Prostate gland (tissue), 2 donors: ENCODE results near the gene ARL8A. TPM values are rescaled to one million over a fixed set of nuclear protein-coding genes. Genes with fewer than 3 reads are reported as not detected.
"Not testable (repeated sequence)": the region's sequence is repeated elsewhere in the genome, so short reads cannot be mapped to it uniquely, and the experiment has no call there.

Experiments
- DNase-seq: peaks from one replicate; pipeline ENCODE4 v3.0.0-alpha.2; 2019; ENCODE audit warnings: low spot score
- H3K27ac ChIP-seq, 2 donors: fragments of 200-600 bp; sonication (generic); 2 replicates each; pipeline ENCODE4 v1.5.1; 2017 to 2019
- H3K27me3 ChIP-seq: fragments of 200-600 bp; sonication (generic); replicated peaks from 2 replicates; pipeline ENCODE4 v1.5.1; 2019; ENCODE audit not compliant: insufficient read depth
- H3K36me3 ChIP-seq, 2 donors: fragments of 200-600 bp; sonication (generic); 1 replicate in 1 of 2; 2 replicates in 1 of 2; pipeline versions ENCODE4 v1.5.1 to v1.8.1; 2017 to 2019
- H3K4me1 ChIP-seq: fragments of 200-600 bp; sonication (generic); replicated peaks from 2 replicates; pipeline ENCODE4 v1.5.1; 2019
- H3K4me3 ChIP-seq, 2 donors: fragments of 200-600 bp; sonication (generic); 2 replicates each; pipeline ENCODE4 v1.5.1; 2017 to 2019
- H3K9me3 ChIP-seq: fragments of 200-600 bp; sonication (generic); 2 replicates; pipeline ENCODE4 v1.5.1; 2017
- CTCF ChIP-seq, 4 experiments: fragments of 200-600 bp in 2 of 4; fragments of 450-650 bp in 2 of 4; sonication (generic) in 2 of 4; IDR thresholded peaks; 1 replicate in 3 of 4; 2 replicates in 1 of 4; pipeline ENCODE4 v1.5.1; 2016 to 2019; ENCODE audit warnings: antibody characterized with exemption in 4 of 4, mild to moderate bottlenecking in 2 of 4, moderate library complexity in 2 of 4
- POLR2A ChIP-seq: fragments of 450-650 bp; IDR thresholded peaks from one replicate; pipeline ENCODE4 v1.6.1; 2016; ENCODE audit warnings: antibody characterized with exemption, mild to moderate bottlenecking
- POLR2AphosphoS5 ChIP-seq: sonication (generic); formaldehyde crosslinking; IDR thresholded peaks from one replicate; pipeline ENCODE4 v1.6.1; 2017; ENCODE audit warnings: antibody characterized with exemption
- WGBS: methylation state at CpG from one replicate; pipeline ENCODE4 v1.1.5; 2018; 5-methylcytosine and 5-hydroxymethylcytosine counted together
- intact Hi-C: fragments of 100-400 bp; cut with DNase I; formaldehyde crosslinking; loops from one replicate; pipeline ENCODE4 v1.14.2; 2022
- total RNA-seq, 2 donors: library from RNA; depleted of rRNA; stranded (reverse); fragments of >200 nt; gene quantifications; one replicate each; pipeline ENCODE4 v1.1.0, GENCODE V29; 2016

The ARL8A gene
- total RNA-seq, 2 donors from 2014 or later = 39.9 to 102 TPM

GRCh38 chr1:202186327-202186726 is 41.8 kb upstream of the ARL8A start:
- no peaks in the 10 kb centered on the region for H3K9me3 ChIP-seq
- no peak overlapping the region for H3K4me3 ChIP-seq
- H3K27ac ChIP-seq = no peak overlapping the region
- DNase-seq = no peak
- peaks cover 5% of the 10 kb centered on the region for H3K27me3 ChIP-seq
- no peaks in the 10 kb centered on the region for H3K4me1 ChIP-seq
- intact Hi-C loops = loop anchor here (5.0 kb wide), 1 partner anchor 531 kb away; no protein-coding TSS in a partner anchor
- WGBS = 88% methylated on average over 7 of the region's 7 CpGs
- no peaks in the 10 kb centered on the region for H3K36me3 ChIP-seq
- TF ChIP-seq POLR2AphosphoS5 = no peak
- TF ChIP-seq CTCF (IDR thresholded peaks at IDR 0.05) = no peak
- TF ChIP-seq POLR2A = no peak

GRCh38 chr1:202184750-202185460 is 40.4 kb upstream of the ARL8A start:
- WGBS = 27% methylated on average over 18 of the region's 19 CpGs
- no peak overlapping the region for H3K27ac ChIP-seq
- intact Hi-C loops = loop anchor here (5.0 kb wide), 1 partner anchor 532 kb away; no protein-coding TSS in a partner anchor
- H3K4me3 ChIP-seq = no peak overlapping the region
- no peaks in the 10 kb centered on the region for H3K4me1 ChIP-seq
- H3K36me3 ChIP-seq = no peaks in the 10 kb centered on the region
- peak; percentile 69 for DNase-seq
- no peak for TF ChIP-seq POLR2A
- peak; percentile 57 to 80 (median 70) for TF ChIP-seq CTCF (IDR thresholded peaks at IDR 0.05)
- TF ChIP-seq POLR2AphosphoS5 = no peak
- H3K9me3 ChIP-seq = no peaks in the 10 kb centered on the region
- H3K27me3 ChIP-seq = peaks cover 5% of the 10 kb centered on the region

GRCh38 chr1:202182040-202182877 is 37.7 kb upstream of the ARL8A start:
- no peak for DNase-seq
- intact Hi-C loops = no loop called here
- no peak overlapping the region for H3K27ac ChIP-seq

GRCh38 chr1:202181586-202181985 is 37.0 kb upstream of the ARL8A start:
- Histone ChIP-seq H3K4me3 (no peak overlapping the region), H3K4me1 (no peaks in the 10 kb centered on the region), H3K27me3 (peaks cover 5% of the 10 kb centered on the region), H3K27ac (no peak overlapping the region), H3K36me3 (no peaks in the 10 kb centered on the region), H3K9me3 (no peaks in the 10 kb centered on the region)
- WGBS = 81% methylated on average over 7 of the region's 7 CpGs
- TF ChIP-seq POLR2AphosphoS5 (no peak), POLR2A (no peak), CTCF (IDR thresholded peaks at IDR 0.05) (no peak)
- intact Hi-C loops = no loop called here
- no peak for DNase-seq

More at GRCh38 chr1:202182040-202182877, 37.7 kb upstream of the ARL8A start:
- TF ChIP-seq POLR2A (no peak), POLR2AphosphoS5 (no peak), CTCF (IDR thresholded peaks at IDR 0.05) (no peak)
- 89% methylated on average over 8 of the region's 8 CpGs for WGBS
- H3K27me3 ChIP-seq = peaks cover 5% of the 10 kb centered on the region
- H3K36me3 ChIP-seq = no peaks in the 10 kb centered on the region
- H3K9me3 ChIP-seq = no peaks in the 10 kb centered on the region
- no peak overlapping the region for H3K4me3 ChIP-seq
- no peaks in the 10 kb centered on the region for H3K4me1 ChIP-seq

- 71% methylated on average over 2 of the region's 2 CpGs for WGBS
- H3K36me3 ChIP-seq, H3K27me3 ChIP-seq, DNase-seq, H3K4me3 ChIP-seq, H3K4me1 ChIP-seq, H3K27ac ChIP-seq, intact Hi-C loops, H3K9me3 ChIP-seq: not testable (repeated sequence)
Measured at GRCh38 chr1:202180751-202181139, 36.2 kb upstream of the ARL8A start.
